HG03045 (cell line): ENCODE results near the gene PCDHA7.
"Not testable (repeated sequence)": the region's sequence is repeated elsewhere in the genome, so short reads cannot be mapped to it uniquely, and the experiment has no call there.

Experiments
- ATAC-seq: cut with Tn5 transposase; IDR thresholded peaks from one replicate; pipeline ENCODE4 v1.9.1; 2021; ENCODE audit warnings: mild to moderate bottlenecking, moderate library complexity; ENCODE audit not compliant: unreplicated experiment

Gene PCDHA7

DNA sequence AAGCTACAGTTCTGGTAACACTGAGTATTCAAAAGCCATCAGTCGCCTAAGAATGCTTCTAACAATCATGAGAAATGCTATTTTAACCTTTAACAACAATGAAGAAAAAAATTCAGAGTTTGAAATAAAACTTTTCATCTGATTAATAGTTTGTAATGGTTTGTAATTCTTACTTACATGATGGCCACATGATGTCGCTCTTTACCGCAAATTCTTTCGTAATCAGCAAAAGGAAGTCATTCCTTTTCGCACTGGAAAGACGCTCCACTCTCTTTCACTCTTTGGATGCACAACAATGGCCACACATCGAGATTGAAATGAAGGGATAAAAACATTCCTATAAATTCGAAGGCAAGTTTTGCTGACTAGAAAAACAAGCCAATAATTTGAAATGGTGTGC lies at the start of gene PCDHA7:
Gene PCDHA7, plus strand, starts transcription at position 277 of the 400 bp plus-strand sequence. Its CDS starts 115 bp downstream, at position 392.
- ATAC-seq, result no peak

GRCh38 chr5:140785905-140786686 lies 48.0 kb upstream of the PCDHA7 start, which contains the start of gene PCDHA1:
PCDHA1 (plus strand) TSS chr5:140786140.
- no peak for ATAC-seq

GRCh38 chr5:140787422-140787821 lies 46.6 kb upstream of the PCDHA7 start:
- ATAC-seq, result not testable (repeated sequence)

- ATAC-seq, result not testable (repeated sequence)
Measured at GRCh38 chr5:140787849-140788504, 46.1 kb upstream of the PCDHA7 start.

- ATAC-seq, result no peak
Measured at GRCh38 chr5:140791089-140791488, 43.0 kb upstream of the PCDHA7 start.

DNA sequence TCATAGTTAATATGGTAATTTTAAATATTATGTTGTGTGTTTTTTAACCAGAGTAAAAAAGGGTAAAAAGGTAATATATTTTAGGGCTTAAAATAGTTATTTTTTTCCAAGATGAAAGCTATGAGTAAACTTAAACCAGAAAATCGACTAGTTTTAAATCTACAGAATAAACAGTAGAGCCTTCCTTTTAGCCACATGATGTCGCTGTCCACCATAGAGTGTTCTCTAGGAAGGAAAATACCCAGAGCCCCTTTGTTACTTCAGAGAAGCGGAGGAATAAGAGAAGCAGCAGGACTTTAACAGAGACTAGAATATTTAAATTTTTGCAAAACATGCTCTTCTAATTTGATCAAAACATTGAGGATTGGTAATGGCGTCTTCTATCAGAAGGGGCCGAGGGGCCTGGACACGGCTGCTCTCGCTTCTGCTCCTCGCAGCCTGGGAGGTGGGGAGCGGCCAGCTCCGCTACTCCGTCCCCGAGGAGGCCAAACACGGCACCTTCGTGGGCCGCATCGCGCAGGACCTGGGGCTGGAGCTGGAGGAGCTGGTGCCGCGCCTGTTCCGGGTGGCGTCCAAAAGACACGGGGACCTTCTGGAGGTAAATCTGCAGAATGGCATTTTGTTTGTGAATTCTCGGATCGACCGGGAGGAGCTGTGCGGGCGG lies 39.3 kb upstream of the PCDHA7 start, which contains the start of gene PCDHA2:
Gene PCDHA2, plus strand, starts transcription at position 258 of the 664 bp plus-strand sequence.
- ATAC-seq, result no peak

- no peak for ATAC-seq
Measured at GRCh38 chr5:140795259-140795641, 38.8 kb upstream of the PCDHA7 start.

- ATAC-seq, result not testable (repeated sequence)
Measured at GRCh38 chr5:140796072-140796717, 37.9 kb upstream of the PCDHA7 start.

DNA sequence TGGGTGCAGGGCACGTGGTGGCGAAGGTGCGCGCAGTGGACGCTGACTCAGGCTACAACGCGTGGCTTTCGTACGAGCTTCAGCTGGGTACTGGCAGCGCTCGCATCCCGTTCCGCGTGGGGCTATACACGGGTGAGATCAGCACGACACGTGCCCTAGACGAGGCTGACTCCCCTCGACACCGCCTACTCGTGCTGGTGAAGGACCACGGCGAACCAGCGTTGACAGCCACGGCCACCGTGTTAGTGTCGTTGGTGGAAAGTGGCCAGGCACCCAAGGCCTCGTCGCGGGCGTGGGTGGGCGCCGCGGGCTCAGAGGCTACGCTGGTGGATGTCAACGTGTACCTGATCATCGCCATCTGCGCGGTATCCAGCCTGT lies 37.4 kb upstream of the PCDHA7 start:
- ATAC-seq, result no peak

- ATAC-seq, result no peak
Measured at GRCh38 chr5:140800816-140801493, 33.1 kb upstream of the PCDHA7 start, which contains the start of gene PCDHA3. PCDHA3 (plus strand) TSS chr5:140801057.

GRCh38 chr5:140801494-140801841 lies 32.6 kb upstream of the PCDHA7 start:
- ATAC-seq, result no peak

DNA sequence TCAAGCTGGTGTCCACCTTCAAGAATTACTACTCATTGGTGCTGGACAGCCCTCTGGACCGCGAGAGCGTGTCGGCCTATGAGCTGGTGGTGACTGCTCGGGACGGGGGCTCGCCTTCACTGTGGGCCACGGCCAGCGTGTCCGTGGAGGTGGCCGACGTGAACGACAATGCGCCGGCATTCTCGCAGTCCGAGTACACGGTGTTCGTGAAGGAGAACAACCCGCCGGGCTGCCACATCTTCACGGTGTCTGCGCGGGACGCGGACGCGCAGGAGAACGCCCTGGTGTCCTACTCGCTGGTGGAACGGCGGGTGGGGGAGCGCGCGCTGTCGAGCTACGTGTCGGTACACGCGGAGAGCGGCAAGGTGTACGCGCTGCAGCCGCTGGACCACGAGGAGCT lies 31.7 kb upstream of the PCDHA7 start:
- not testable (repeated sequence) for ATAC-seq

- ATAC-seq, result no peak
Measured at GRCh38 chr5:140802781-140803271, 31.2 kb upstream of the PCDHA7 start.

DNA sequence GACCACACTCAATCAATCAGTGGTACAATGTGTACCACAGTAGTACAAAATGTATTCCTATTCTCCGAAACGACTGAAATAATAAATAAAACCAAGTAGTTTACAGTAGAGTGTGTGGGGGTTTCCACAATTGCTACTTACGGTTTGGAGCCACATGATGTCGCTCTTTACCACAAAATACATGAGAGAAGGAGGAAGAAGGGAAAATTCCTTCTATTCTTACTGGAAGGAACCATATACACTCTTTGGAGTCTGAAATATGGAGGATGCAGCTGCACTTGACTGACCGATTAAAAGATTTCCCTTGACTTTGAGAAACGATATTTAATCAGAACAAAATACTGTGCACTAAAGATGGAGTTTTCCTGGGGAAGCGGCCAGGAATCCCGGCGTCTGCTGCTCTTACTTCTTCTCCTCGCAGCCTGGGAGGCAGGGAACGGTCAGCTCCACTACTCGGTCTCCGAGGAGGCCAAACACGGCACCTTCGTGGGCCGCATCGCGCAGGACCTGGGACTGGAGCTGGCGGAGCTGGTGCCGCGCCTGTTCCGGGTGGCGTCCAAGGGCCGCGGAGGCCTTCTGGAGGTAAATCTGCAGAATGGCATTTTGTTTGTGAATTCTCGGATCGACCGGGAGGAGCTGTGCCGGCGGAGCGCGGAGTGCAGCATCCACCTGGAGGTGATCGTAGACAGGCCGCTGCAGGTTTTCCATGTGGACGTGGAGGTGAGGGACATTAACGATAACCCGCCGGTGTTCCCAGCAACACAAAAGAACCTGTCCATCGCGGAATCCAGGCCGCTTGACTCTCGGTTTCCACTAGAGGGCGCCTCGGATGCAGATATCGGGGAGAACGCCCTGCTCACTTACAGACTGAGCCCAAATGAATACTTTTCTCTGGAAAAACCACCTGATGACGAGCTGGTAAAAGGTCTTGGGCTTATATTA lies 27.0 kb upstream of the PCDHA7 start, which contains the start of gene PCDHA4:
Gene PCDHA4, plus strand, starts transcription at position 235 of the 942 bp plus-strand sequence.
- no peak for ATAC-seq

DNA sequence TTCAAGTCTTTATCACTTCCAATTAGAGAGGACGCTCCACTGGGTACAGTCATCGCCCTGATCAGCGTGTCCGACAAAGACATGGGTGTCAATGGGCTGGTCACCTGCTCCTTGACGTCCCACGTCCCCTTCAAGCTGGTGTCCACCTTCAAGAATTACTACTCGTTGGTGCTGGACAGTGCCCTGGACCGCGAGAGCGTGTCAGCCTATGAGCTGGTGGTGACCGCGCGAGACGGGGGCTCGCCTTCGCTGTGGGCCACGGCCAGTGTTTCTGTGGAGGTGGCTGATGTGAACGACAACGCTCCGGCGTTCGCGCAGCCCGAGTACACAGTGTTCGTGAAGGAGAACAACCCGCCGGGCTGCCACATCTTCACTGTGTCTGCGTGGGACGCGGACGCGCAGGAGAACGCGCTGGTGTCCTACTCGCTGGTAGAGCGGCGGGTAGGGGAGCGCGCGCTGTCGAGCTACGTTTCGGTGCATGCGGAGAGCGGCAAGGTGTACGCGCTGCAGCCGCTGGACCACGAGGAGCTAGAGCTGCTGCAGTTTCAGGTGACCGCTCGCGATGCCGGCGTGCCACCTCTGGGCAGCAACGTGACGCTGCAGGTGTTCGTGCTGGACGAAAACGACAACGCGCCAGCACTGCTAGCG lies 25.7 kb upstream of the PCDHA7 start:
- not testable (repeated sequence) for ATAC-seq

DNA sequence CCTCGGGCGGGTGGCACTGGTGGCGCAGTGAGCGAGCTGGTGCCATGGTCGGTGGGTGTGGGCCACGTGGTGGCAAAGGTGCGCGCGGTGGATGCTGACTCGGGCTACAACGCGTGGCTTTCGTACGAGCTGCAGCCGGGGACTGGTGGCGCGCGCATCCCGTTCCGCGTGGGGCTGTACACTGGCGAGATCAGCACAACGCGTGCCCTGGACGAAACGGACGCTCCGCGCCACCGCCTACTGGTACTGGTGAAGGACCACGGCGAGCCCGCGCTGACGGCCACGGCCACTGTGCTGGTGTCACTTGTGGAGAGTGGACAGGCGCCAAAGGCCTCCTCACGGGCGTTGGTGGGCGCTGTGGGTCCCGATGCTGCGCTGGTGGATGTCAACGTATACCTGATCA lies 25.2 kb upstream of the PCDHA7 start:
- no peak for ATAC-seq

DNA sequence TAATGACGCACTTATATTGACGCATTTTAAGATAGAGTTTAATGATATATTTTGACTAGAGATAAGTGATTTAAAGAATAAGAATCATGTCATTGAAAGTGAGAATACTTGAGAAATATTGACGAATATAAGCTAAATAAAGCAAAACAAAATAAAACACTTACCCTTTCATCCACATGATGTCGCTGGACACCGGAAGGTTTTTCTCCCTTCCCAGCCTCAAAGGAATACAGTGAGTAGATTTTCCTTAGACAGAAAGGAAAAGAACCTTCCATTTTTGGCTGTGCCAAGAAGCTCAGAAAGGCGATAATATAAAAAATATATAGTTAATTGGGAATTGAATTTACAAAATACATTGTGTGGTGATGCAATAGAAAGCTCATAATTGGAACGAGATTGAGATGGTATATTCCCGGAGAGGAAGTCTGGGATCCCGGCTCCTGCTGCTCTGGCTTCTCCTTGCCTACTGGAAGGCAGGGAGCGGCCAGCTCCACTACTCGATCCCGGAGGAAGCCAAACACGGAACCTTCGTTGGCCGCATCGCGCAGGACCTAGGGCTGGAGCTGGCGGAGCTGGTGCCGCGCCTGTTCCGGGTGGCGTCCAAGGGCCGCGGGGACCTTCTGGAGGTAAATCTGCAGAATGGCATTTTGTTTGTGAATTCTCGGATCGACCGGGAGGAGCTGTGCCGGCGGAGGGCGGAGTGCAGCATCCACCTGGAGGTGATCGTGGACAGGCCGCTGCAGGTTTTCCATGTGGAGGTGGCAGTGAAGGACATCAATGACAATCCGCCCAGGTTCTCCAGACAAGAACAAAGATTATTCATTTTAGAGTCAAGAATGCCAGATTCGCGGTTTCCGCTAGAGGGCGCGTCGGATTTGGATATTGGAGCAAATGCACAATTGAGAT lies 12.4 kb upstream of the PCDHA7 start, which contains the start of gene PCDHA5:
Gene PCDHA5, plus strand, starts transcription at position 239 of the 906 bp plus-strand sequence.
- ATAC-seq, result no peak

- no peak for ATAC-seq
Measured at GRCh38 chr5:140822281-140822629, 11.8 kb upstream of the PCDHA7 start.
